ENCODE results near the gene SRGAP3.

The SRGAP3 gene

DNA sequence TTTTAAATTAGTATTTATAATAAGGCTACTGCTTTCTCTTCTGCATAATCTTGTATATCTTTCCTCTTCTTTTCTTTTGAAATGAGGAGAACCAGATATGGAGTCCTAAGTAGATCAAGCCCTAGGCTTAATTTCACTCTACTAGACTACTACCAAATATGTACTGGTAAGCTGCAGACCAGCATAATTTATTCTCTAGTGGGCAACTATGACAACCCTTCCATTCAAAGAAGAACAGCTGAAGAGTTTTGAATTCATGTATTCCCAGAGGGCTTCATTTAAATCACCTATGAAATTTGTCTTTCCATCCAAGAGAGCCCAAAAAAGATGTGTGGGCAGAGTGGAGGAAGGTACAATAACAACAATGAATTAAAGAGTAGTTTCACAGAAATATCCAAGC is 296.1 kb downstream of the SRGAP3 start:
- DNase-seq = no peak

DNA sequence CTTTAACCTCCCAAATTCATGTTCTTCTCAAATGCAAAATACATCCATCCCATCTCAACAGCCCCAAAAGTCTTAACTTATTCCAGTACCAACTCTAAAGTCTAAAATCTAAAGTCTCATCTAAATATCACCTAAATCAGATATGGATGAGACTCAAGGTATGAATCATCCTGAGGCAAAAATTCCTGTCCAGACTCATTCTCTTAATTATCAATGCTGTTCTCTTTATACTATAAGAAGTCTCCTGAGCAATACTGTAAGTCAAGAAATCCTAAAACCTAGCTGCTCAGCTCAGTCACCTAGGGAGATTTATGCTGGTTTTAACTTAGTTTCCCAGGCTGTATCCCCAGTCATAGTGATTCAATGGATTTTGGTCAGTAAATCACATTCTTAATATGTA is 297.3 kb downstream of the SRGAP3 start:
- no peak for DNase-seq

DNA sequence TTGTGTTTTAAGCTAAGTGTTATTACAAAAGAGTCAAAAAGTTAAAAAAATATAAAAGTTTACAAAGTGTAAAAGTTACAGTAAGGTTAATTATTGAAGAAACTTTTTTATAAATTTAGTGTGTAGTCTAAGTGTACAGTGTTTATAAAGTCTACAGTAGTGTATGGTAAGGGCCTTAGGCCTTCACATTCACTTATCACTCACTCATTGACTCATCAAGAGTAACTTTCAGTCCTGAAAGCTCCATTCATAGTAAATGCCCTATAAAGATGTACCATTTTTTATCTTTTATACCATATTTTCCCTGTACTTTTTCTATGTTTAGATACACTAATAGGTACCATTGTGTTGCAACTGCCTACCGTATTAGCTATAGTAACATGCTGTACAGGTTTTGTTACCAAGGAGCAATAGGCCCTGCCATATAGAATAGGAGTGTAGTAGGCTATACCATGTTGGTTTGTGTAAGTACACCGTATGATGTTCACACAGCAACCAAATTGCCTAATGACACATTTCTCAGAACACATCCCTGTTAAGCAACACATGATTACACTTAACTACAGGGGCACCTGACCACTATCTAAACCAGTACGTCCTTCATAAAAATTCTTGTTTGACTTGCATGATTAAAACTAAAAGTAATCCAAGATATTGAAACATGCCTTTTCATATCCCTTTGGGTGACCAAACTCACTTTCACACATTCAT is 303.4 kb downstream of the SRGAP3 start:
- no peak for DNase-seq

DNA sequence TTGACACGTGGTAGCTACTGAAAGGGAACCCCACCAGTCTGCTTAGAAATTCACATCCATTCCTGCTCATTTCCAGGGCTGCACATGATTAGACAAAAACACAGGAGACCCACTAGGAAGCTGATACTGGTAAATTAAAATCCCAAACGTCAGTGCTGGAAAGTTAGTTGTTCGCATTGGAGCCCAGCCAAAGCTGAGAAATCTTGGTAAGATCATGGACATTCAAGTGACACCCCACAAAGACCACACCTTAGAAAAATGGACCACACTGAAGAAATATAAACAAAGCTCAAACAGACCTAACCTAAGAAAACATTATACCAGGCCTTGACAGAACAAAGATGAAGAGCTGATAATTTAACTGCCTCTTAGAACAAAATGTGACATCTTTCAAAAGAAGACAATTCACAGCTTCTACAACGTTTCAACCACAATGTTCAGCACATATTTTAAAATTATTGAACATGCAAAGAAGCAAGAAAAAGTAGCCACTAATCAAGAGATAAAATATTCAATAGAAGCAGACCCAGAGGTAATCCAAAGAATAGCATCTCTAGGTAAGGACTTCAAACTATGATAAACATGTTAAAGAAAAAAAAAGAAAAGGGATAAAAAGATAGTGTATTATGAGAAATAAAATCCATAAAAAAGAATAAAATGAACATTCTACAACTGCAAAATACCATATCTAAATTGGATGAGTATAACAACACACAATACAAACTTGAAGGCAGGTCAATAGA is 306.5 kb downstream of the SRGAP3 start:
- DNase-seq = no peak

DNA sequence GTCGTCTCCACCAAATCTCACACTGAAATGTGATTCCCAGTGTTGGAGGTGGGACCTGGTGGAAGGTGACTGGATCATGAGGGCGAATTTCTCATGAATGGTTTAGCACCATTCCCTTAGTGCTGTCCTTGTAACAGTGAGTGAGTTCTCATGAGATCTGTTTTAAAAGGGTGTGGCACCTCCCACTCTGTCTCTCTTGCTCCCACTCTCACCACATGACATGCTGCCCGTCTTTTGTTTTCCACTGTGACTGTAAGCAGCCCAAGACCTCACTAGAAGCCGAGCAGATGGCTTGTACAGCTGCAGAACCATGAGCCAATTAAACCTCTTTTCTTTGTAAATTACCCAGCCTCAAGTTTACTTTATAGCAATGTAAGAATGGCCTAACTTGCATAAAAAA is 307.3 kb downstream of the SRGAP3 start:
- no peak for DNase-seq

DNA sequence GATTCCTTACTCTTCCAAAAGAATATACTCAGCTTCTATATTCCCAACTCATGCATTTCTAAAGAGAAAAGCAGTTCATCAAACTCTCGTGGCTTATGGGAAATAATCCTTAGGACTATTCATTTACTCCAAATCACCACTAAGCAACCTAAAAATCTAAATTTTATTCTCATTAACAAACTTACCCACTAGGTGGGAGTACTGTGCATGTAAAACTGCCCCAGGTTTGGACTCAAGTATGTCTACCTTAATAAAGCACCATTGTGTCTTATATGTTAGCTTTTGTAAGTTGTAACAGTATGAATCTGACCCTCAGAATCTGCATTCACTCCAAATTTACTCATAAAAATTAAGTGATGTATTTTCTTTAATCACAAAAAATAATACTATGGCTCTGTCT is 311.4 kb downstream of the SRGAP3 start:
- DNase-seq = no peak

DNA sequence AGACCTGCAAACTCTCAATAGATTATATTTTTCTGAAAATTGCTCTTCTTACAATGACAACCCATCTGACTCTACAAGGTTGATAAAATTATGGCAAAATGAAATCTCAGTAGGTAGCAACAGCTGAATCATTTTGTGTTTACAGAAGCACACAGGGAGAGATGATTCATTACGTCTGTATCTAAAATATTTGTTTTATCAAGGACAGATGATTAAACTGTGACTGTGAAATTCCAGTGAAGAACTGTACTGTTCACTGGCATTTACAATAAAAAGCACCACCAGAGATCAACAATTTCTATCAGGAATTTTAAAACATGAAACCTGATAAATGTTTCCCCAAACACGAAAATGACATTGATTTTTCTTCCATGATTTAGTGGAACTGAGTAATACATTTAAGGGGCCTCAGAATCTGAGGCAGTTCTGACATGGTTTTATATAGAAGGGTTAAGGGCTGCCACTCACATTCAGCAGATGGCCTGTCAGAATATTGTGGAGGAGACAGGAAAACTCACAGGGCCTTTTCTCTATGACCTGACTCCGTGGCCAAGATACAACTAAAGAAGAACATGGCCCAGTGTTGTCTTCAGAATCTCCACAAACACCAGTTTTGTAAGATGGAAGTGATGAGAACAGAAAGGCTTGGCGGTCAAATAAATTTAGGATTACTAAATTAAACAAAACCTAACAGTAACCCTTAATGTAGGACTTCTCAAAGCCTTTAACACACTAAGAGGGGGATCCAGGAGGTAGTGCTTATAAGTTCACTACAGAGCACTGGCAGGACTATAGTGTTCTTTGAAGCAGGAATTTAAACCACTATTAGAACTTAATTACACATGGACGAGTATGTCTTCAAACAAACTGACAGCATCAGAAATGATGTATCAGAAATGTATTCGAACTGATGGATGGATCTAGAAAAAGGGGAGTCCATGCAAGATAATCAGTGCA is 312.1 kb downstream of the SRGAP3 start:
- no peak for DNase-seq

DNA sequence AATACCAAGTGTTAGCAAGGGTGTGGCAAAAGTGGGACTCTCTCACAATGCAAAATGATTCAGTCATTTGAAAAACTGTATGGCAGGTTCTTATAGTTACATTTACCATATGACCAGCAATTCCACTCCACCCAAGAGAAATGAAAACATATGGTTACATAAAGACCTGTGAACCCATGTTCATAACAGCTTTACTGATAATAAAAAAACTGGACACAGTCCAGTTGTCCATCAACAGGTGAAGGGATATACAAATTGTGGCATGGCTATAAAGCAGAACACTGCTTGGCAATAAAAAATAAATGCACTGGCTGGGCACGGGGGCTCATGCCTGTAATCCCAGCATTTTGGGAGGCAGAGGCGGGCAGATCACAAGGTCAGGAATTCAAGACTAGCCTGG is 316.9 kb downstream of the SRGAP3 start:
- DNase-seq = no peak

DNA sequence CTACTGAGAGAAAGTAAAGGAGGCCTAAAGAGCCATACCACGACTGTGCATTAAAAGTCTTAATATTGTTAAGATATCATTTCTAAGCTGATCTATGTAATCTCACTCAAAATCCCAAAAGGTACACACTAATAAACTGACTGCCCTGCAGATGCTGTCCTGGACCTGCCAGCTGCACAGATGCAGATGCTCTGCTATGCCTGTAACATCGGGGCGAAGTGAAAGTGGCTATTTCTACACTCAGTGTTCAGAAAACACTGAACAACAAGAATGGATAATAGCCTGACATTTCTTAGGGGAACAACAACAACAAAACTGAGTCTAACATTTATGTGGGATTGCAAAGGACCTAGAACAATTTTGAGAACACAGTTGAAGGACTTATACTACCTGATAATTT is 318.1 kb downstream of the SRGAP3 start:
- DNase-seq = no peak

All from eye (tissue), 1 donor.